H1 (cell line): ENCODE data around the gene RPS6KA5. TPM values are rescaled to one million over a fixed set of nuclear protein-coding genes. Genes with fewer than 3 reads are reported as not detected.

Source experiments
- CHD1 ChIP-seq: IDR thresholded peaks from 2 replicates; pipeline ENCODE4 v1.6.1; 2012; ENCODE audit warnings: low read depth, low read length, improper control_type of control experiment
- GABPA ChIP-seq: IDR thresholded peaks from 2 replicates; pipeline ENCODE4 v1.6.1; 2011; ENCODE audit warnings: mild to moderate bottlenecking, low read length, moderate library complexity, borderline replicate concordance; ENCODE audit not compliant: insufficient read depth
- HDAC6 ChIP-seq: IDR thresholded peaks from one replicate; pipeline ENCODE4 v1.7.1; 2012; ENCODE audit warnings: low read depth, mild to moderate bottlenecking, inconsistent platforms, low read length, moderate library complexity
- SRF ChIP-seq: IDR thresholded peaks from 2 replicates; pipeline ENCODE4 v1.6.1; 2011; ENCODE audit warnings: mild to moderate bottlenecking, low read depth, low read length, moderate library complexity
- TBP ChIP-seq: IDR thresholded peaks from 2 replicates; pipeline ENCODE4 v1.6.1; 2011; ENCODE audit warnings: low read depth, low read length, improper control_type of control experiment
- polyA plus RNA-seq, 7 experiments: library from polyadenylated mRNA; depleted of rRNA in 3 of 7; stranded (reverse) in 5 of 7; unstranded in 2 of 7; fragments of >200 nt in 5 of 7; fragments of 200-250 nt in 2 of 7; gene quantifications; 1 replicate in 5 of 7; 2 replicates in 1 of 7; 4 replicates in 1 of 7; pipeline versions ENCODE4 v1.2.1 to v1.2.3, GENCODE V29; 2011 to 2013; ENCODE audit warnings: missing spikeins in 2 of 7, mixed read lengths in 2 of 7
- total RNA-seq: library from RNA; stranded (reverse); fragmentation: NEBNext Ultra II Directional; extraction: Animal tissue kit (Norgen Biotek cat#: 25700); gene quantifications from 2 replicates; pipeline ENCODE4 v1.2.1, GENCODE V29; 2021
- TF ChIP-seq, protein P1 (sequence below): IDR thresholded peaks from 2 replicates; pipeline ENCODE4 v1.6.1; 2012; ENCODE audit warnings: low read length, inconsistent platforms
- TF ChIP-seq, protein P2 (sequence below): IDR thresholded peaks from 2 replicates; pipeline ENCODE4 v1.6.1; 2012; ENCODE audit warnings: inconsistent platforms

RPS6KA5 gene
- total and polyA plus RNA-seq, 2 of the 8 experiments (the other 6 are each of a cell fraction or from before 2014, with no cell fraction given), result 0.85 to 3.1 TPM

GRCh38 chr14:90816681-90817436 is 243.6 kb downstream of the RPS6KA5 start (continued):
- TF ChIP-seq, protein P1, sequence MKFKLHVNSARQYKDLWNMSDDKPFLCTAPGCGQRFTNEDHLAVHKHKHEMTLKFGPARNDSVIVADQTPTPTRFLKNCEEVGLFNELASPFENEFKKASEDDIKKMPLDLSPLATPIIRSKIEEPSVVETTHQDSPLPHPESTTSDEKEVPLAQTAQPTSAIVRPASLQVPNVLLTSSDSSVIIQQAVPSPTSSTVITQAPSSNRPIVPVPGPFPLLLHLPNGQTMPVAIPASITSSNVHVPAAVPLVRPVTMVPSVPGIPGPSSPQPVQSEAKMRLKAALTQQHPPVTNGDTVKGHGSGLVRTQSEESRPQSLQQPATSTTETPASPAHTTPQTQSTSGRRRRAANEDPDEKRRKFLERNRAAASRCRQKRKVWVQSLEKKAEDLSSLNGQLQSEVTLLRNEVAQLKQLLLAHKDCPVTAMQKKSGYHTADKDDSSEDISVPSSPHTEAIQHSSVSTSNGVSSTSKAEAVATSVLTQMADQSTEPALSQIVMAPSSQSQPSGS, result no peak
- TF ChIP-seq, protein P2, sequence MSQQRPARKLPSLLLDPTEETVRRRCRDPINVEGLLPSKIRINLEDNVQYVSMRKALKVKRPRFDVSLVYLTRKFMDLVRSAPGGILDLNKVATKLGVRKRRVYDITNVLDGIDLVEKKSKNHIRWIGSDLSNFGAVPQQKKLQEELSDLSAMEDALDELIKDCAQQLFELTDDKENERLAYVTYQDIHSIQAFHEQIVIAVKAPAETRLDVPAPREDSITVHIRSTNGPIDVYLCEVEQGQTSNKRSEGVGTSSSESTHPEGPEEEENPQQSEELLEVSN, result no peak
- TF ChIP-seq SRF (no peak), CHD1 (no peak), HDAC6 (no peak), GABPA (no peak), TBP (no peak)
